ENCODE results near the gene PDE8B.
A peak's percentile ranks its signal among the peaks of the same experiment; 100 is the strongest.

Gene PDE8B

DNA sequence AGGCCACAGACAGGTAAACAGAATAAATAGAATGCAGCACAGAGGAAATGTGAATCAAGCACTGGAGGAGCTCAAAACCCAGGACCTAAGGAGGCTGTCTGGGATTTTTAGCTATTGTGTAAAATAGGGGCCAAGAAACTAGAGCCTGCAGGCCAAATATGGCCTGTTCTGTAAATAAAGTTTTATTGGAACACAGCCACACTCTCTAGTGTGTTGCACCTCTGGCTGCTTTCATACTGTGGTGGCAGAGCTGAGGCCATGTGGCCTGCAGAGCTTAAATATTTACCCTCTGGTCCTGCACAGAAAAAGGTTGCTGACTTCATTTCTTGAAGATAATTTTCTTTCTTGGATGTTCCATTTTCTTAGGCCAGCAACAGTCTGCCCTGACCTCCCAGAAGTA is 145.3 kb downstream of the PDE8B start:
- Histone ChIP-seq H3K79me1 (ENCODE audit: low read depth, low read length) (no peaks in the 10 kb centered on the region), H2AK5ac (ENCODE audit: low read depth, low read length) (no peak overlapping the region), H2BK15ac (ENCODE audit: low read length) (no peak overlapping the region), H2BK12ac (ENCODE audit: low read length) (no peak overlapping the region), H3K27me3 (ENCODE audit: control insufficient read depth in 3 of 3, insufficient read depth in 3 of 3, low read depth in 1 of 3, low read length in 3 of 3) (peaks cover 0 to 18% (median 0%) of the 10 kb centered on the region in 3 experiments), H3K36me3 (replicated peaks in 1 of 2; ENCODE audit: control insufficient read depth in 2 of 2, insufficient read depth in 2 of 2, low read length in 2 of 2) (no peaks in the 10 kb centered on the region), H3K18ac (ENCODE audit: low read length) (no peak overlapping the region), H3K4me3 (ENCODE audit: low read length in 2 of 2) (no peak overlapping the region), H4K8ac (ENCODE audit: low read depth, low read length) (no peak overlapping the region), H4K91ac (ENCODE audit: low read depth, low read length, poor library complexity) (no peak overlapping the region), H2BK5ac (ENCODE audit: low read length) (no peak overlapping the region), H2AFZ (ENCODE audit: low read length) (no peak overlapping the region), H3K27ac (replicated peaks; ENCODE audit: low read length) (no peak overlapping the region), H3K23ac (ENCODE audit: low read depth, low read length, poor library complexity) (no peak overlapping the region), H3K9me3 (replicated peaks in 1 of 2; ENCODE audit: control insufficient read depth in 2 of 2, insufficient read depth in 1 of 2, low read depth in 1 of 2, low read length in 2 of 2) (no peaks in the 10 kb centered on the region), H3K14ac (ENCODE audit: low read length) (no peak overlapping the region), H3K4ac (ENCODE audit: low read length) (no peak overlapping the region), H3K4me2 (ENCODE audit: insufficient read depth, low read length, poor library complexity, severe bottlenecking) (no peak overlapping the region), H3K4me1 (ENCODE audit: control insufficient read depth in 2 of 2, insufficient read depth in 1 of 2, low read depth in 1 of 2, low read length in 2 of 2) (peaks cover 0 to 1% of the 10 kb centered on the region in 2 donors), H2BK120ac (ENCODE audit: low read depth, low read length) (no peak overlapping the region), H3K9ac (ENCODE audit: low read depth, low read length, poor library complexity) (no peak overlapping the region)
- DNase-seq (ENCODE audit: low spot score), result no peak

- WGBS, 2 donors (ENCODE audit: extremely low coverage in 2 of 2, insufficient read length in 2 of 2, insufficient replicate concordance in 1 of 2), result no CpG with 5 or more reads among the region's 3 CpGs
- no peak overlapping the region for H3K4ac ChIP-seq (ENCODE audit: low read length)
- peaks cover 0 to 16% (median 0%) of the 10 kb centered on the region in 3 experiments for H3K27me3 ChIP-seq (ENCODE audit: control insufficient read depth in 3 of 3, insufficient read depth in 3 of 3, low read depth in 1 of 3, low read length in 3 of 3)
- no peak overlapping the region for H2BK5ac ChIP-seq (ENCODE audit: low read length)
- H3K14ac ChIP-seq (ENCODE audit: low read length), result no peak overlapping the region
- H3K4me2 ChIP-seq (ENCODE audit: insufficient read depth, low read length, poor library complexity, severe bottlenecking), result no peak overlapping the region
- H3K36me3 ChIP-seq (replicated peaks in 1 of 2; ENCODE audit: control insufficient read depth in 2 of 2, insufficient read depth in 2 of 2, low read length in 2 of 2), result no peaks in the 10 kb centered on the region
- no peak overlapping the region for H2AFZ ChIP-seq (ENCODE audit: low read length)
- H4K91ac ChIP-seq (ENCODE audit: low read depth, low read length, poor library complexity), result no peak overlapping the region
- H2BK12ac ChIP-seq (ENCODE audit: low read length), result no peak overlapping the region
- no peak overlapping the region for H3K23ac ChIP-seq (ENCODE audit: low read depth, low read length, poor library complexity)
- H3K18ac ChIP-seq (ENCODE audit: low read length), result no peak overlapping the region
- H3K79me1 ChIP-seq (ENCODE audit: low read depth, low read length), result no peaks in the 10 kb centered on the region
- H2AK5ac ChIP-seq (ENCODE audit: low read depth, low read length), result no peak overlapping the region
- no peaks in the 10 kb centered on the region for H3K9me3 ChIP-seq (replicated peaks in 1 of 2; ENCODE audit: control insufficient read depth in 2 of 2, insufficient read depth in 1 of 2, low read depth in 1 of 2, low read length in 2 of 2)
- H3K27ac ChIP-seq (replicated peaks; ENCODE audit: low read length), result no peak overlapping the region
- no peak overlapping the region for H2BK120ac ChIP-seq (ENCODE audit: low read depth, low read length)
- H3K4me3 ChIP-seq (ENCODE audit: low read length in 2 of 2), result no peak overlapping the region
- no peak overlapping the region for H3K9ac ChIP-seq (ENCODE audit: low read depth, low read length, poor library complexity)
- no peak overlapping the region for H4K8ac ChIP-seq (ENCODE audit: low read depth, low read length)
- no peak overlapping the region for H2BK15ac ChIP-seq (ENCODE audit: low read length)
- no peaks in the 10 kb centered on the region for H3K4me1 ChIP-seq (ENCODE audit: control insufficient read depth in 2 of 2, insufficient read depth in 1 of 2, low read depth in 1 of 2, low read length in 2 of 2)
- no peak for DNase-seq (ENCODE audit: low spot score)
Observed at GRCh38 chr5:77356740-77357139, 146.3 kb downstream of the PDE8B start.

- Histone ChIP-seq H2BK12ac (ENCODE audit: low read length) (no peak overlapping the region), H3K27ac (replicated peaks; ENCODE audit: low read length) (no peak overlapping the region), H2BK5ac (ENCODE audit: low read length) (no peak overlapping the region), H2BK15ac (ENCODE audit: low read length) (no peak overlapping the region), H3K9me3 (replicated peaks in 1 of 2; ENCODE audit: control insufficient read depth in 2 of 2, insufficient read depth in 1 of 2, low read depth in 1 of 2, low read length in 2 of 2) (no peaks in the 10 kb centered on the region), H4K8ac (ENCODE audit: low read depth, low read length) (no peak overlapping the region), H3K36me3 (replicated peaks in 1 of 2; ENCODE audit: control insufficient read depth in 2 of 2, insufficient read depth in 2 of 2, low read length in 2 of 2) (no peaks in the 10 kb centered on the region), H3K18ac (ENCODE audit: low read length) (no peak overlapping the region), H3K4me3 (ENCODE audit: low read length in 2 of 2) (no peak overlapping the region), H3K79me1 (ENCODE audit: low read depth, low read length) (no peaks in the 10 kb centered on the region), H3K4me1 (ENCODE audit: control insufficient read depth in 2 of 2, insufficient read depth in 1 of 2, low read depth in 1 of 2, low read length in 2 of 2) (no peaks in the 10 kb centered on the region), H3K14ac (ENCODE audit: low read length) (no peak overlapping the region), H3K4ac (ENCODE audit: low read length) (no peak overlapping the region), H2AFZ (ENCODE audit: low read length) (no peak overlapping the region), H3K4me2 (ENCODE audit: insufficient read depth, low read length, poor library complexity, severe bottlenecking) (no peak overlapping the region), H4K91ac (ENCODE audit: low read depth, low read length, poor library complexity) (no peak overlapping the region), H3K23ac (ENCODE audit: low read depth, low read length, poor library complexity) (no peak overlapping the region), H2BK120ac (ENCODE audit: low read depth, low read length) (no peak overlapping the region), H3K9ac (ENCODE audit: low read depth, low read length, poor library complexity) (no peak overlapping the region), H3K27me3 (ENCODE audit: control insufficient read depth in 3 of 3, insufficient read depth in 3 of 3, low read depth in 1 of 3, low read length in 3 of 3) (peaks cover 0 to 3% (median 0%) of the 10 kb centered on the region in 3 experiments), H2AK5ac (ENCODE audit: low read depth, low read length) (no peak overlapping the region)
- no CpG with 5 or more reads among the region's 10 CpGs for WGBS, 2 donors (ENCODE audit: extremely low coverage in 2 of 2, insufficient read length in 2 of 2, insufficient replicate concordance in 1 of 2)
- DNase-seq (ENCODE audit: low spot score), result no peak
Observed at GRCh38 chr5:77358255-77359205, 148.1 kb downstream of the PDE8B start.

DNA sequence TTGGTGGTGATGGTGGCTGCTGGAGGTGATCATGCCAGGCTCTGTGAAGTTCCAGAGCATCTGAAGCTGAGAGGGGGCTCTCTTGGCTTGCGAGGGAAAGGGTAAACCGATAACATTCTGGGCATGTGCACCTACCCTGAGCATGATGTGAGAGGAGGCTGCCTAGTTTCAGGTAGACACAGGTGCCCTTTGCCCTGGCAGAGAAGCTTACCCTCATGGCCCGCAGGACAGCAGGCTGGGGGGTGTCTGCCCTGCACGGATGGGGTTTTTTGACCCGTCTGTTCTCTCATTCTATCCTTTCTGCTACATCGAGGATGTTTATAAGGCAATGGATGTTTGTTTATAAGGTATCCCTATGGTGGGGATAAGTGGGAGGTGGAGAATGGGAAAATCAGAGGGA is 148.8 kb downstream of the PDE8B start:
- Histone ChIP-seq H2BK120ac (ENCODE audit: low read depth, low read length) (no peak overlapping the region), H3K79me1 (ENCODE audit: low read depth, low read length) (no peaks in the 10 kb centered on the region), H3K27ac (replicated peaks; ENCODE audit: low read length) (no peak overlapping the region), H3K27me3 (ENCODE audit: control insufficient read depth in 3 of 3, insufficient read depth in 3 of 3, low read depth in 1 of 3, low read length in 3 of 3) (peaks cover 0 to 3% (median 0%) of the 10 kb centered on the region in 3 experiments), H3K4me2 (ENCODE audit: insufficient read depth, low read length, poor library complexity, severe bottlenecking) (no peak overlapping the region), H3K36me3 (replicated peaks in 1 of 2; ENCODE audit: control insufficient read depth in 2 of 2, insufficient read depth in 2 of 2, low read length in 2 of 2) (no peaks in the 10 kb centered on the region), H3K4me1 (ENCODE audit: control insufficient read depth in 2 of 2, insufficient read depth in 1 of 2, low read depth in 1 of 2, low read length in 2 of 2) (no peaks in the 10 kb centered on the region), H4K8ac (ENCODE audit: low read depth, low read length) (no peak overlapping the region), H3K4me3 (ENCODE audit: low read length in 2 of 2) (no peak overlapping the region), H3K9me3 (replicated peaks in 1 of 2; ENCODE audit: control insufficient read depth in 2 of 2, insufficient read depth in 1 of 2, low read depth in 1 of 2, low read length in 2 of 2) (no peaks in the 10 kb centered on the region), H3K23ac (ENCODE audit: low read depth, low read length, poor library complexity) (no peak overlapping the region), H2AK5ac (ENCODE audit: low read depth, low read length) (no peak overlapping the region), H3K4ac (ENCODE audit: low read length) (no peak overlapping the region), H2BK5ac (ENCODE audit: low read length) (no peak overlapping the region), H2BK15ac (ENCODE audit: low read length) (no peak overlapping the region), H2BK12ac (ENCODE audit: low read length) (no peak overlapping the region), H3K18ac (ENCODE audit: low read length) (peak overlapping the region; percentile 35), H3K9ac (ENCODE audit: low read depth, low read length, poor library complexity) (no peak overlapping the region), H3K14ac (ENCODE audit: low read length) (no peak overlapping the region), H4K91ac (ENCODE audit: low read depth, low read length, poor library complexity) (no peak overlapping the region), H2AFZ (ENCODE audit: low read length) (no peak overlapping the region)
- no peak for DNase-seq (ENCODE audit: low spot score)
- no CpG with 5 or more reads among the region's 6 CpGs for WGBS, 2 donors (ENCODE audit: extremely low coverage in 2 of 2, insufficient read length in 2 of 2, insufficient replicate concordance in 1 of 2)
